Measurements from ENCODE around the gene SH3RF3. TPM values are rescaled to one million over a fixed set of nuclear protein-coding genes. Genes with fewer than 3 reads are reported as not detected.

The SH3RF3 gene
- total and polyA plus RNA-seq, 12 donors: 0.72 to 19.1 (median 12.2) TPM

GRCh38 chr2:109379507-109379906 lies 250.5 kb downstream of the SH3RF3 start:
- intact Hi-C loops (cut with DNase I): no loop called here
- WGBS, 4 donors: 89 to 93% (median 90%) methylated on average over 7 of the region's 7 CpGs
- H3K9me3 ChIP-seq (replicated peaks in 1 of 3): no peaks in the 10 kb centered on the region
- DNase-seq: peak in 1 of 7 donors; percentile 28
- H3K36me3 ChIP-seq (replicated peaks in 1 of 2): no peaks in the 10 kb centered on the region
- H3K27ac ChIP-seq: no peak overlapping the region
- H3K4me3 ChIP-seq: no peak overlapping the region
- no peaks in the 10 kb centered on the region for H3K27me3 ChIP-seq
- TF ChIP-seq CTCF (IDR thresholded peaks at IDR 0.05): no peak
- no peak for TF ChIP-seq POLR2A (IDR thresholded peaks at IDR 0.05)
- peaks cover 12 to 13% of the 10 kb centered on the region in 2 donors for H3K4me1 ChIP-seq (replicated peaks in 1 of 2)

- Histone ChIP-seq H3K9me3 (replicated peaks in 1 of 3) (no peaks in the 10 kb centered on the region), H3K4me3 (no peak overlapping the region), H3K36me3 (replicated peaks in 1 of 2) (no peaks in the 10 kb centered on the region), H3K27ac (no peak overlapping the region), H3K4me1 (replicated peaks in 1 of 2) (peaks cover 12 to 13% of the 10 kb centered on the region in 2 donors), H3K27me3 (no peaks in the 10 kb centered on the region)
- 74 to 89% (median 84%) methylated on average over 6 to 12 of the region's 12 CpGs for WGBS, 4 donors
- TF ChIP-seq CTCF (IDR thresholded peaks at IDR 0.05) (no peak), POLR2A (IDR thresholded peaks at IDR 0.05) (no peak)
- intact Hi-C loops (cut with DNase I): loop anchor here in 1 of 2 donors (5.0 kb wide), 1 partner anchor 253 kb away; the partner anchor contains the start of gene SH3RF3
- DNase-seq: peak in 3 of 7 donors; percentile 6 to 48 (median 12)
These were observed 251.7 kb downstream of the SH3RF3 start for GRCh38 chr2:109380502-109381326.

GRCh38 chr2:109381327-109381820 lies 252.4 kb downstream of the SH3RF3 start:
- 91 to 97% (median 95%) methylated on average over 13 of the region's 13 CpGs for WGBS, 4 donors
- Histone ChIP-seq H3K27ac (no peak overlapping the region), H3K4me1 (replicated peaks in 1 of 2) (peaks cover 12 to 13% of the 10 kb centered on the region in 2 donors), H3K27me3 (no peaks in the 10 kb centered on the region), H3K9me3 (replicated peaks in 1 of 3) (no peaks in the 10 kb centered on the region), H3K4me3 (no peak overlapping the region), H3K36me3 (replicated peaks in 1 of 2) (no peaks in the 10 kb centered on the region)
- intact Hi-C loops (cut with DNase I): loop anchor here in 1 of 2 donors (5.0 kb wide), 1 partner anchor 254 kb away; the partner anchor contains the start of gene SH3RF3
- peak in 2 of 7 donors; percentile 4 to 27 for DNase-seq
- TF ChIP-seq POLR2A (IDR thresholded peaks at IDR 0.05) (no peak), CTCF (IDR thresholded peaks at IDR 0.05) (no peak)

GRCh38 chr2:109382226-109382895 lies 253.4 kb downstream of the SH3RF3 start:
- TF ChIP-seq POLR2A (IDR thresholded peaks at IDR 0.05) (no peak), CTCF (IDR thresholded peaks at IDR 0.05) (no peak)
- intact Hi-C loops (cut with DNase I): loop anchor here in 1 of 2 donors (5.0 kb wide), 1 partner anchor 255 kb away; the partner anchor contains the start of gene SH3RF3
- H3K4me3 ChIP-seq: no peak overlapping the region
- peaks cover 12 to 13% of the 10 kb centered on the region in 2 donors for H3K4me1 ChIP-seq (replicated peaks in 1 of 2)
- H3K9me3 ChIP-seq (replicated peaks in 1 of 3): no peaks in the 10 kb centered on the region
- no peaks in the 10 kb centered on the region for H3K27me3 ChIP-seq
- H3K27ac ChIP-seq: peak overlapping the region in 1 of 5 donors; percentile 62
- 83 to 92% (median 87%) methylated on average over 8 to 9 of the region's 9 CpGs for WGBS, 4 donors
- peak in 2 of 7 donors; percentile 5 to 41 for DNase-seq
- H3K36me3 ChIP-seq (replicated peaks in 1 of 2): no peaks in the 10 kb centered on the region

Measured in adrenal gland (tissue), 12 donors.